Activated CD4-positive, alpha-beta T cell treated with anti-CD3 and anti-CD28 coated beads, Interleukin-2, amount 50 U/mL, for 4 hours (primary cell): ENCODE measurements around the gene CIZ1.
A peak's percentile ranks its signal among the peaks of the same experiment; 100 is the strongest.

Experiments
- DNase-seq, 2 experiments: peaks; one replicate each; pipeline ENCODE4 v3.0.0-alpha.2; 2020

The CIZ1 gene

DNA sequence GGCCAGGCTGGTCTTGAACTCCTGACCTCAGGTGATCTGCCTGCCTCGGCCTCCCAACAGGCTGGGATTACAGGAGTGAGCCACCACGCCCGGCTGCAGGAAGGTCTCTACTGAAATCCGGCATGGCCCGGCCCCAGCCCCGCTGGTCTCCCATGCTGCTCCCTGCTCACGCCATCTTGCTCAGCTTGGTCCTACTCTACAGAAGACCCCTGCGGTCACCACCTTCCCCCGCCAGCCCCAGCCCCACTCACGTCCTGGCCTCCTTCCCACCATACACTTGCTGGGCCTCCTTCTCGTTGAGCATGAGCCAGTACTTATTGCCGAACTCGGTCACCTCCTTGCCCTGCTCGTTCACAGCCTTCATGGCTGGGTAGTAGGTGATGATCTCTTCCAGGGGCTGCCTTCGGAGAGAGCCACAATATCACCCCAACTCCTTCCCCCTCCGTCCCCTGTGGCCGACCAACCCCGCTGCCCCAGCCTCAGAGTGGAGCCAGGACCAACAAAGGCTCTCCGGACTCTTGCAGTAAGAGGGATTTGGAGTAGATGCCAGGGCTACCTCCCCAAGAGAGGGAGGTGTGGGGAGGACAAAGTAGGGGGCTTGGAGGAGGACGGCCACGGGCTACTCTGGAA is 67.8 kb downstream of the CIZ1 start:
- no peak for DNase-seq

DNA sequence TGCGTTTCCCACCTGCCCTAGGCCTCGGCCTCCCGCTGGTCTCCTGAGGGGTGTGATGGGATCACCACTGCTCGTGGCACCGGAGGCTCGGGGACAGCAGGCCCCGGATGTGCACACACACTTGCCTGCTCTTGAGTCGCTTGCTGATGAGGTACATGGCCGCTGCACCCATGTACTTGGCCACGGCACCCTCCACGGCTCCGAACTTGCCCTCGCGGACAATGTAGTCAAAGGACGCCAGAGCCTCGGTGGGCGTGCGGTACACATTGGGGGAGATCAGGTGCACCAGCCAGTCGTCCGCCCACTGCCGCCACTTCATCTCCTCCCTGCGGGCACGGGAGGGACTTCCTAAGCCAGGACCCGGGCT is 68.6 kb downstream of the CIZ1 start:
- DNase-seq: no peak

DNA sequence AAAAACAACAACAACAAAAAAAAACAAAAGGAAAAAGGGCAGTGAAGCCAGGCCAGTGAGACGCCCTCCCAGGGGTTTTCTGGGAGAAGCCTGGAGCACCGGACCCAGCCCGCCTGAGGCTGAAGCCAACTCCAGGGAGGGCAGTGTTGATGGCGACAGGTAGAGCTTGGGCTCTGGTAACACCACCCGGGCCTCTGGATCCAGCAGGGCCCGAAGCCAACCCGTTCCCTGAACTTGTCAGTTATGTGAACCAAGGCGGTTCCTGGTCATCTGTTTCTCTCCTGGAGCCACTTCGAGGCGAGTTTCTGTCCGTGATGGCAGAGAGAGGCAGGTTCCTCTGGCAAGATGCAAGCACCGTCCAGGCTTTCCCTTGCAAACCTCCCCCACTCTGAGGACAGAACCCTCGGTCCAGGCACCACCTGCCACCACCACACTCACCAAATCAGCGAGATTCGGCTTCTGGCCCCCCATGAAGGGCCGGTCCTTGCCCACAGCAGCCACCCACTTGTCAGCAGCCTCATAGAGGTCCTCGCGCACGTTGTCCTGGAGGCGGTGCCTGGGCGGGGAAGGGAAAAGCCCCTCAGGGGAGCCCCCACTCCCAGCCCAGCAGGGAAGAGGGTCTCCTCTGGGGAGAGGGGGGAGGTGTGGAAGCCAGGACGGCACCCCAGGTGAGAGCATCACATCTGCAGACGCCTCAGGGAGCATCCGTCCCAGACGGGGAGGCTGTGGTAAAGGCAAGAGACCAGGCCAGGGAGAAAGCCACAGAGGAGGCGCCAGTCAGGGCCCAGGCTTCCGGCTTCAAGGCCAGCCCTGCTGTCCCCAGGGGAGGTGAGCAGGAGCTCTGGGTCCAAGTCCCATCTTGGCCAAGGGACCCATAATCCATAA is 69.2 kb downstream of the CIZ1 start:
- no peak for DNase-seq

DNA sequence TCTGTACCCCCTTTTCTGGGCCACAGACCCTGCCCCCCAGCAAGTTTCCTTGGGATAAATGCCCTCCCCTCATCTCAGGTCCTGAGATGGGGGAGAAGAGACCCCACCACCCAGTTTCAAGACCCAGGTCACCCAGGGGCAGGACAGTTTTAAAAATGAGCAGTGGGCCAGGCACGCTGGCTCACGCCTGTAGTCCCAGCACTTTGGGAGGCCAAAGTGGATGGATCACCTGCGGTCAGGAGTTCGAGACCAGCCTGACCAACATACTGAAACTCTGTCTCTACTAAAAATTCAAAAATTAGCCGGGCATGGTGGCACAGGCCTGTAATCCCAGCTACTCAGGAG is 69.9 kb downstream of the CIZ1 start:
- DNase-seq: no peak

DNA sequence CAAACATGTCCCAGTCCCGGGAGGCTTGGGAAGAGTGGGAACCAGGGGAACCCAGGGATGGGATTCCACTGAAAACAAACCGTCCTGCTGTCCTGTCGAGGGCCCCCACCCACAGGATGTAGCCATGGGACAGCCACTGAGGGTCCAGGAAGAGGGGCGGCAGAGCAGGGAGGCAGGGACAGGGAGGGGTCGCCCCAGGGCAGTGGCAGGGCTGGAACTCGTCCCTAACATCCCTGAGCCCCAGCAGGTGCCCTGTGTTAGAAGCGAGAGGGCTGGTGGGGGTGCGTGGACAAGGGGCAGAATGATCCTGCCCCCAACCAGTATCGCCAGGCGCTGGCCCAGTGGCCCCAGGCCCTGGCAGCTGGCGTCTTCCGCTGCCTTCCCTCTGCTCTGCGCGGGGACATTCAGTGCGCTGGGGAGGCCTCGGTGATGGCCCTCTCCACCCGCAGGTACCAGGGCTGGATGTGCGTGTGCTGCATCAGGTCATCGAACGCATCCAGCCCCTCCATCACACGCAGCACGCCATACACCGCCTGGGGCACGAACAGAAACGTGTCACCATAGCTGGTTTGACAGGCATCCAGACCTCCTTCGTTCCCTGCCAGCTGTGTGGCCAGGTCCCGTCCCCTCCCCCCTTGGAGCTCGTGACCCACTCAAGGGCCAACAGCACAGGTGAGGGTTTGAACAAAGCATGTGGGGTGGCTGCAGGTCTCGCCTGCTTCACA is 70.5 kb downstream of the CIZ1 start:
- DNase-seq: no peak

DNA sequence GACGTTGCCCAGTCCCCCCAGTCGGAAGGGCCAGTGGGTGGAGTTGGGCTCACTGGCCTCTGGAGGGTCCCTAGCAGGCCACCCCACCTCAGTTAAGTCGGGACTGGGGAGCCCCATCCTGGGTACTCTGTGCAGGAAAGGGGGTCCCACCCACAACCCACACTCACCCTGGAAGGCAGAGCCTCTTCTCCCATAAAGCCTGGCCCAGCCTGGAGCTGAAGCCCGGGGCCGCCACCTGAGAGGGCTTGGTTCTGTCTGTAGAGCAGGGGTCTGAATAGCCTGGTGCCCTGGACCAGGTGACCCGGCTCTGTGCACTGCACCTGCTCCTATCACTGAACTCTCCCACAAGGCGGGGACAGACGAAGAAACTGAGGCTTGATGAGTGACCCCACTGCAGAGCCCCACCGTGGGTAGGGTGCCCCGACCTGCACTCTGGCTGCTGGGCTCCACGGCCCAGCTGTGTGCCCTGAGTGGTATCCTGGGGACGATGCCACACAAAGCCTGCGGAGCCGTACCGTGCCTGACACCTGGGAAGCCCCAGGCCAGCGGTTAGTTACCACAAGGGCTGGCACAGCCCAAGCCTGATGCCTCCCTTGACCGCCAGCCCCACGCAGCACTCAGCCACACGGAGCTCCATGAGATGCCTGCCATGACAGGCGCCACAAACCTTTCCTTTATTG is 71.2 kb downstream of the CIZ1 start:
- no peak for DNase-seq

DNA sequence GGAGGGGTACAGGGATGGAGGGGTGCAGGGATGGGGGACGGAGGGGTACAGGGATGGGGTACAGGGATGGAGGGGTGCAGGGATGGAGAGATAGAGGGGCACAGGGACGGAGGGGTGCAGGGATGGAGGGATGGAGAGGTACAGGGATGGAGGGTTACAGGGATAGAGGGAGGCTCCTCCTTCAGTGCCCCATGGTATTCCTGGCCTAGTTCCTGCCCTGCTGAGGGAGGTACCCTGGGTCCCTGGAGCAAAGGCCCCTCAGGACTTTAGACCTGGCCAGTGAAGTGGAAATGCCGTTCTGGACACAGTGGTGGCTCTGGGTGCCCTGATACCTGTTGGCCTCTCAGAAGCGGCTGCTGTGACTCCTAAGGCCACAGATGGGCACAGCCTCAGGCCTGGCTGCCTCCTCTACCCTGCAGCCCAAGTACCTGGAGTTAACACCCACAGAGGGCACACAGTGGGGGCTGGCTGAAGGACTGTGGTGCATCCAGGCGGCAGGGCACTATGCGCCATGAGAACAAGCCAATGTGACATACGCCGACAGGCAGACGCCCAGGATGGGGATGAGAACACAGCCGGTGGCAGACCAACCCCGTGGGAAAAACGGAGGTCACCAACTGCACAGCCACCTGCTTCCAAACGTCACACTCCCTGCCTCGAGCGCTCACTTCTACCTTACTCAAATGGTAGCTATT is 72.3 kb downstream of the CIZ1 start:
- DNase-seq: no peak

DNA sequence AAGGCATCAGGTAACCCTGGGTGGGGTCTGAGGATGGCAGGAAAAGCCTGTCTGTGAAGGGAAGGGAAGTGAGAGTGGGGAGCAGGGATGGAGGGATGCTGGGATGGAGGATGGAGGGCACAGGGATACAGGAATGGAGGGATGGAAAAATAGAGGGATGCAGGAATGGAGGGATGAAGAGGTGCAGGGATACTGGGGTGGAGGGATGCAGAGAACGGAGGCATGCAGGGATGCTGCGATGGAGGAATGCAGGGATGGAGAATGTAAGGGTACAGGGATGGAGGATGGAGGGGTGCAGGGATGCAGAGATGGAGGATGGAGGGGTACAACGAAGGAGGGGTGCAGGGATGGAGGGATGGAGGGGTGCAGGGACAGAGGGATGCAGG is 72.9 kb downstream of the CIZ1 start:
- DNase-seq: no peak

DNA sequence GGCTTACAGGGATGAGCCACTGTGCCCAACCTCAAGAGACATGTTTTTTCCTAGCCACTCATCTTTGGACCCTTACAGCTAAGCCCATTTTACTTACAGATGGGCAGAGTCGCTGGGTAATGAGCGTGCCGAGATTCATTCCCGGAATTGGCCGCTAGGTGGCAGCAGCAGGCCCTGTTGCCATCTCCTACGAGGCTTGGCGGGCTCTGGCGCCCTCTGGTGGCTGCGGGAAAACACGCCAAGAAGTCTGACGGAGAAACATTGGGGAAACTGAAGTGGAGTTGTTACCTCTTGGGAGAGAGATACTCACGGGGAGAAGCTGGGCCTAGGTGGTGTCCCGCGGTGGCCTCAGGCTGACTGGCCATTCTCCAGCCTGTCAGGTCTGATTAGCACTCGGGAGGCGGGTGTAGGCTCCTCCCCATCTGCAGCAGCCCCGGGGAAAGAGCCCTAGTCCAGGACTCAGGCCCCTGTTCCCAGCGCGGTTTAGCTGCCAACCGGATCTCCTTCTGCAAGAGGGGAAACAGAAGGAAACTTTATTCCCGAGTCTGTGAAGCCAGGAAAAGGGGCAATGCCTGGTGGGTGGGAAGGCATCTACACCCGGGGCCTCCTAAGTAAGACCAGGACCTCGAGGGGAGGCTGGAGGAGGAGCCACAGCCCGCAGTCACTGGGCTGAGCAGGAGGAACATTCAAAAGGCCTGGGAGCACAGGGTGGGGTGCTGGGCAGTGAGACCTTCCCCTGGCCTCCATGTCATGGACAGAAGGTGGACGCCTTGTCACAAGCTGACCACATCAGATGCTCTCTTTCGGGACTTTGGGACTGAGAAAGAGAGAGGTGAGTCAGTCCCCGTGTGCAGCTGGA is 73.5 kb downstream of the CIZ1 start:
- DNase-seq: peak; percentile 96 to 98

DNA sequence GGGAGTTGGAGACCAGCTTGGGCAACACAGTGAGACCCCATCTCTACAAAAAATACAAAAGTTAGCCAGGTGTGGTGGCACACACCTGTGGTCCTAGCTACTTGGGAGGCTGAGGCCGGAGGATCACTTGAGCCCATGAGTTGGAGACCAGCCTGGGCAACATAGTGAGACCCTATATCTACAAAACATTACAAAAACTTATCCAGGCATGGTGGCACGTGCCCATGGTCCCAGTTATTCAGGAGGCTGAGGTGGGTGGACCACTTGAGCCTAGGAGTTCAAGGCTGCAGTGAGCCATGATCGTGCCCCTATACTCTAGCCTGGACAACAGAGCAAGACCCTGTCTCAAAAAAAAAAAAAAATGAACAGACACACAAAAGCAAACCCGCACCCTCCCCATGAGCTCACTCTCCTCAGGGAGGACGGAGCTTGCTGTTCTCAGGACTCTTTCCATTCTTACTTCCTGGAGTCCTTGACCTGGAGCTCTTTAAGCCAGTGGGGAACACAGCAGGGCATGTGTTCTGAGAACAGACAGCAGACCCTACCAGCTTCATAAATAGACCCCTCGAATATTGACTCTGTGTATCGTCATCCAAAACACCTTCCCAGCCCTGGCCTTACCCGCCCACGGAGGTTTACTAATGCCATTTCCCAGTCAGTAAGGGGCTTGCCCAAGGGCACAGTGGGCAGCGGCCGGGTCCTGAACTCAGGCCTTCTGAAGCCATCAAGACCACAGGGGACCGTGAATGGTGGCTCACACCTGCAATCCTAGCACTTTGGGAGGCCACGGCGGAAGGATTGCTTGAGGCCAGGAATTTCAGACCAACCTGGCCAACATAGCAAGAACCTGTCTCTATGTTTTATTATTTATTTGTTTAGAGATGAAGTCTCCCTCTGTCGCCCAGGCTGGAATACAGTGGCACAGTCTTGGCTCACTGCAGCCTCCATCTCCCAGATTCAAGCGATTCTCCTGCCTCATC is 75.0 kb downstream of the CIZ1 start:
- DNase-seq: no peak
